K562 (cell line): ENCODE measurements around the gene RHEB. TPM values are rescaled to one million over a fixed set of nuclear protein-coding genes. Genes with fewer than 3 reads are reported as not detected.

Source experiments
- ATAC-seq: fragments of 200-7000 bp; cut with Tn5 transposase; 3 replicates; pipeline ENCODE4 v1.9.1; 2020; ENCODE audit warnings: moderate library complexity
- BruUV-seq: library from RNA; stranded (reverse); fragments of 400-500 nt; replicated peaks from 2 replicates; lab custom pipeline; 2021; lab: Mats Ljungman, UMichigan
- CTCF ChIA-PET: fragments of 300-600 bp; formaldehyde crosslinking; extraction: SDS; loops from one replicate; lab custom pipeline; 2021; ENCODE audit warnings: low intra/inter-chr PET ratio; lab: Yijun Ruan, JAX
- POLR2A ChIA-PET: fragments of 300-600, 350-650 bp; sonication (Branson Sonifier 250); formaldehyde crosslinking; extraction: SDS; loops from one replicate; lab custom pipeline; 2021; ENCODE audit warnings: antibody characterized with exemption, inconsistent platforms; lab: Yijun Ruan, JAX
- DNase-seq, 4 experiments: peaks; one replicate each; pipeline versions ENCODE4 v3.0.0 to v3.0.0-alpha.2; 2011 to 2018; ENCODE audit warnings: low spot score in 3 of 4, mixed read lengths in 3 of 4; ENCODE audit errors: extremely low read depth in 1 of 4
- FAIRE-seq: peaks from 2 replicates; lab custom pipeline; 2011; peaks lifted over from hg19 to GRCh38; lab: Jason Lieb, UNC
- H2AFZ ChIP-seq: 2 replicates; pipeline ENCODE4 v1.6.0; 2011; ENCODE audit warnings: low read depth, low read length, control low read depth, inconsistent platforms
- H3K27ac ChIP-seq: fragments of 200-600 bp; 3 replicates; pipeline ENCODE4 v1.8.0; 2011; ENCODE audit warnings: low read depth, mild to moderate bottlenecking, control low read depth, inconsistent platforms, low read length, moderate library complexity, mixed read lengths; ENCODE audit errors: extremely low read depth
- H3K27me3 ChIP-seq, 2 experiments: fragments of 300-600 bp in 1 of 2; 2 replicates in 1 of 2; 3 replicates in 1 of 2; pipeline versions ENCODE4 v1.6.0 to v1.8.0; 2011; ENCODE audit warnings: inconsistent platforms in 2 of 2, low read length in 2 of 2, mild to moderate bottlenecking in 1 of 2, mixed read lengths in 1 of 2, moderate library complexity in 1 of 2; ENCODE audit not compliant: control insufficient read depth in 2 of 2, insufficient read depth in 2 of 2
- H3K36me3 ChIP-seq: fragments of 300-600 bp; 3 replicates; pipeline ENCODE4 v1.8.0; 2011; ENCODE audit warnings: mild to moderate bottlenecking, low read length, inconsistent platforms; ENCODE audit not compliant: control insufficient read depth, insufficient read depth
- H3K4me1 ChIP-seq, 2 experiments: fragments of 200-600 bp in 1 of 2; replicated peaks in 1 of 2; 2 replicates in 1 of 2; 3 replicates in 1 of 2; pipeline versions ENCODE4 v1.5.1 to v1.8.0; 2011; ENCODE audit warnings: inconsistent platforms in 2 of 2, low read length in 2 of 2, mild to moderate bottlenecking in 1 of 2, mixed read lengths in 1 of 2, moderate library complexity in 1 of 2; ENCODE audit not compliant: control insufficient read depth in 2 of 2, insufficient read depth in 2 of 2
- H3K4me2 ChIP-seq: 2 replicates; pipeline ENCODE4 v1.6.1; 2011; ENCODE audit warnings: low read length, control low read depth, inconsistent platforms, mixed read lengths; ENCODE audit not compliant: insufficient read depth
- H3K4me3 ChIP-seq: fragments of 200-600 bp; sonication (generic), shearing (Covaris generic); 2 replicates; pipeline ENCODE4 v1.5.1; 2016; ENCODE audit warnings: control low read depth, inconsistent platforms
- H3K79me2 ChIP-seq: fragments of 200-600 bp; 3 replicates; pipeline ENCODE4 v1.8.0; 2011; ENCODE audit warnings: low read length, inconsistent platforms; ENCODE audit not compliant: control insufficient read depth, insufficient read depth
- H3K9ac ChIP-seq, 2 experiments: 2 replicates each; pipeline versions ENCODE4 v1.6.0 to v1.6.1; 2011; ENCODE audit warnings: low read depth in 2 of 2, low read length in 2 of 2, control low read depth in 1 of 2, inconsistent platforms in 1 of 2, mild to moderate bottlenecking in 1 of 2, mixed read lengths in 1 of 2; ENCODE audit not compliant: insufficient read depth in 1 of 2
- H3K9me1 ChIP-seq: one replicate; pipeline ENCODE4 v1.6.0; 2011; ENCODE audit warnings: inconsistent platforms, mild to moderate bottlenecking, low read length, moderate library complexity; ENCODE audit not compliant: control insufficient read depth, insufficient read depth
- H3K9me3 ChIP-seq: replicated peaks from 2 replicates; pipeline ENCODE4 v1.5.1; 2011; ENCODE audit warnings: low read depth, low read length, inconsistent platforms; ENCODE audit not compliant: control insufficient read depth, insufficient read depth
- H4K20me1 ChIP-seq: replicated peaks from 2 replicates; pipeline ENCODE4 v1.6.1; 2011; ENCODE audit warnings: low read length, inconsistent platforms, mixed read lengths; ENCODE audit not compliant: control insufficient read depth, insufficient read depth
- CHD4 ChIP-seq: fragments of 200-600 bp; sonication (generic); IDR thresholded peaks from 3 replicates; pipeline ENCODE4 v1.6.1; 2012; ENCODE audit warnings: low read depth, mild to moderate bottlenecking, mixed read lengths, low read length, inconsistent platforms; ENCODE audit not compliant: insufficient read depth, insufficient replicate concordance, poor library complexity, severe bottlenecking
- GATA2 ChIP-seq: sonication (generic); formaldehyde crosslinking; IDR thresholded peaks from 2 replicates; pipeline ENCODE4 v1.4.0; 2020; ENCODE audit warnings: mild to moderate bottlenecking, missing genetic modification reagents
- LARP7 ChIP-seq: fragments of 450-650 bp; IDR thresholded peaks from 2 replicates; pipeline ENCODE4 v1.6.1; 2016
- MXI1 ChIP-seq: IDR thresholded peaks from 2 replicates; pipeline ENCODE4 v1.6.1; 2011; ENCODE audit warnings: low read depth, mild to moderate bottlenecking, improper control_type of control experiment, low read length
- MYBL2 ChIP-seq, 2 experiments: fragments of 450-650 bp in 1 of 2; sonication (generic) in 1 of 2; formaldehyde crosslinking in 1 of 2; IDR thresholded peaks; 2 replicates each; pipeline versions ENCODE4 v1.6.1 to v1.8.1; 2017 to 2022; ENCODE audit warnings: borderline replicate concordance in 1 of 2, inconsistent platforms in 1 of 2, low read depth in 1 of 2, mild to moderate bottlenecking in 1 of 2, missing genetic modification reagents in 1 of 2, moderate library complexity in 1 of 2
- PTRF ChIP-seq: fragments of 450-650 bp; IDR thresholded peaks from 2 replicates; pipeline ENCODE4 v1.6.1; 2016; ENCODE audit warnings: mild to moderate bottlenecking, missing genetic modification characterization, missing compliant biosample characterization
- STAT5A ChIP-seq: IDR thresholded peaks from 2 replicates; pipeline ENCODE4 v1.6.1; 2012; ENCODE audit warnings: low read length, inconsistent platforms, borderline replicate concordance
- WGBS: fragments of 100-300 bp; shearing (Covaris generic); methylation state at CpG from one replicate; pipeline ENCODE4 v1.1.6; 2016; ENCODE audit warnings: low coverage, mixed read lengths; ENCODE audit not compliant: insufficient coverage; ENCODE audit errors: missing lambda C conversion rate; 5-methylcytosine and 5-hydroxymethylcytosine counted together
- in situ Hi-C: fragments of 300-500 bp; cut with MboI; formaldehyde crosslinking; loops from 4 replicates; pipeline ENCODE4 v1.15.0; 2018; ENCODE audit warnings: inconsistent platforms, mixed read lengths
- intact Hi-C: fragments of 100-400 bp; cut with micrococcal nuclease; formaldehyde crosslinking; loops from 2 replicates; pipeline ENCODE4 v1.14.2; 2022
- polyA plus RNA-seq, 8 experiments: library from polyadenylated mRNA; depleted of rRNA in 4 of 8; stranded (reverse) in 5 of 8; unstranded in 3 of 8; fragments of >200 nt; fragmentation: Nextera tagmentation in 2 of 8; fragmentation: Illumina TruSeq in 1 of 8; extraction: Ambion mirVana in 2 of 8; extraction: Trizol in 1 of 8; gene quantifications; 2 replicates each; pipeline versions ENCODE4 v1.2.1 to v1.2.3, GENCODE V29; 2011 to 2014; ENCODE audit warnings: inconsistent platforms in 1 of 8, missing spikeins in 1 of 8
- total RNA-seq, 7 experiments: library from RNA; depleted of rRNA in 6 of 7; stranded (reverse); fragments of >200 nt in 6 of 7; fragmentation: Illumina TruSeq in 2 of 7; extraction: Trizol in 2 of 7; gene quantifications; 2 replicates each; pipeline versions ENCODE4 v1.2.1 to v1.2.3, GENCODE V29; 2011 to 2021; ENCODE audit warnings: low replicate concordance in 1 of 7
- TF ChIP-seq, protein P1 (sequence below): fragments of 250-450 bp; sonication (Bioruptor Pico); IDR thresholded peaks from 2 replicates; pipeline ENCODE4 v1.4.0; 2020; ENCODE audit warnings: mild to moderate bottlenecking, moderate library complexity

RHEB gene
- total and polyA plus RNA-seq, 9 of the 15 experiments (the other 6 are each of a cell fraction or from before 2014, with no cell fraction given) = 28.5 to 249 (median 182) TPM

DNA sequence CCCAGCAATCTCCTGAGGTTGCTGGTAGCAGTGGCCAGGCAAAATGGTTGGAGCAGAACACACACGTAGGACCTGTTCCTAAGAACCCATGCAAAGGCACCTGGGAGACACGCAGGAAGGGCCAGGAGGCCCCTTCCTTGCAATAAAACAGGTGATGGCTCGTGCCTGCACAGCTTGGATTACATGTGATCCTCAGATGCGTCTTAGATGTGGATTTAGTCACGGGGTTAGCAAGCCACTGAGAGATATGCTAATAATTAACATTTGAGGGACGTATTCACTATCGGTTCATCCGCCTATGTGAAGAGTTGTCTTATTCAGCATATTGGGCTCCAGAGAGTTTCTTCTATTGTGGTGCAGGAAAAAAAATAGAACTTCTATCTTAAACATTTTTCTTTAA, 4.6 kb upstream of the RHEB start:
- no peak overlapping the region for H3K27ac ChIP-seq
- H4K20me1 ChIP-seq = no peaks in the 10 kb centered on the region
- intact Hi-C loops (no loop called here), in situ Hi-C loops (no loop called here)
- ChIA-PET CTCF (interaction anchor here (0.6 kb wide), 1 partner anchor 108 kb away, joined by 5 read pairs; no protein-coding TSS in a partner anchor), POLR2A (interaction anchor here (0.6 to 1.9 kb wide), 2 partner anchors 14 to 18 kb away, joined by 3 to 5 read pairs; no protein-coding TSS in a partner anchor)
- DNase-seq (no peak), FAIRE-seq (no peak), ATAC-seq (no peak)
- H3K36me3 ChIP-seq = no peaks in the 10 kb centered on the region
- no peak overlapping the region for H3K4me2 ChIP-seq
- H3K9me1 ChIP-seq = no peaks in the 10 kb centered on the region
- no TSS peak for BruUV-seq
- H3K79me2 ChIP-seq = peaks cover under 1% of the 10 kb centered on the region; the same call in 1 of the 3 replicates
- peaks cover 4 to 10% of the 10 kb centered on the region in 2 experiments; a peak in 4 of 5 replicates for H3K4me1 ChIP-seq
- H3K9me3 ChIP-seq = peaks cover 5% of the 10 kb centered on the region
- TF ChIP-seq CHD4 (no peak), GATA2 (CRISPR knock-in tag) (no peak), PTRF (tag) (no peak), MXI1 (no peak), MYBL2 (IDR thresholded peaks at IDR 0.05; ENCODE audit: low read depth) (no peak), MYBL2 (CRISPR knock-in tag; IDR thresholded peaks at IDR 0.05; ENCODE audit: borderline replicate concordance) (no peak), STAT5A (no peak), LARP7 (no peak)
- TF ChIP-seq, protein P1, sequence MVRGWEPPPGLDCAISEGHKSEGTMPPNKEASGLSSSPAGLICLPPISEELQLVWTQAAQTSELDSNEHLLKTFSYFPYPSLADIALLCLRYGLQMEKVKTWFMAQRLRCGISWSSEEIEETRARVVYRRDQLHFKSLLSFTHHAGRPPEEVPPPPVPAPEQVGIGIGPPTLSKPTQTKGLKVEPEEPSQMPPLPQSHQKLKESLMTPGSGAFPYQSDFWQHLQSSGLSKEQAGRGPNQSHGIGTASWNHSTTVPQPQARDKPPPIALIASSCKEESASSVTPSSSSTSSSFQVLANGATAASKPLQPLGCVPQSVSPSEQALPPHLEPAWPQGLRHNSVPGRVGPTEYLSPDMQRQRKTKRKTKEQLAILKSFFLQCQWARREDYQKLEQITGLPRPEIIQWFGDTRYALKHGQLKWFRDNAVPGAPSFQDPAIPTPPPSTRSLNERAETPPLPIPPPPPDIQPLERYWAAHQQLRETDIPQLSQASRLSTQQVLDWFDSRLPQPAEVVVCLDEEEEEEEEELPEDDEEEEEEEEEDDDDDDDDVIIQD (CRISPR knock-in tag) = no peak
- peaks cover 4 to 6% of the 10 kb centered on the region in 2 experiments; a peak in 4 of 5 replicates for H3K27me3 ChIP-seq
- no peak overlapping the region for H3K9ac ChIP-seq
- WGBS = 31% methylated on average over 8 of the region's 8 CpGs
- H2AFZ ChIP-seq = no peak overlapping the region
- H3K4me3 ChIP-seq = no peak overlapping the region
